Transverse colon (tissue), 4 donors: Measurements from ENCODE around the gene NDUFA3. TPM values are rescaled to one million over a fixed set of nuclear protein-coding genes. Genes with fewer than 3 reads are reported as not detected.
A peak's percentile ranks its signal among the peaks of the same experiment; 100 is the strongest.

Experiments
- DNase-seq: peaks from one replicate; pipeline ENCODE4 v3.0.0-alpha.2; 2019
- H3K27ac ChIP-seq, 4 donors: fragments of 200-600 bp; sonication (generic); 2 replicates each; pipeline ENCODE4 v1.5.1; 2016 to 2018; ENCODE audit warnings: inconsistent platforms in 4 of 4
- H3K27me3 ChIP-seq: fragments of 200-600 bp; sonication (generic); 2 replicates; pipeline ENCODE4 v1.5.1; 2017; ENCODE audit warnings: inconsistent platforms
- H3K36me3 ChIP-seq, 4 donors: fragments of 200-600 bp; sonication (generic); 2 replicates each; pipeline ENCODE4 v1.5.1; 2017 to 2019; ENCODE audit warnings: inconsistent platforms in 4 of 4
- H3K4me1 ChIP-seq, 4 donors: fragments of 200-600 bp; sonication (generic); 2 replicates each; pipeline ENCODE4 v1.5.1; 2017 to 2020; ENCODE audit warnings: inconsistent platforms in 4 of 4
- H3K4me3 ChIP-seq, 4 donors: fragments of 200-600 bp; sonication (generic); 1 replicate in 1 of 4; 2 replicates in 3 of 4; pipeline versions ENCODE4 v1.5.1 to v1.6.1; 2017 to 2019; ENCODE audit warnings: inconsistent platforms in 4 of 4
- H3K9me3 ChIP-seq, 2 donors: fragments of 200-600 bp; sonication (generic); 2 replicates each; pipeline ENCODE4 v1.5.1; 2017 to 2019; ENCODE audit warnings: inconsistent platforms in 2 of 2
- CTCF ChIP-seq, 5 experiments: fragments of 200-600 bp in 3 of 5; fragments of 450-650 bp in 2 of 5; sonication (generic) in 3 of 5; IDR thresholded peaks; 1 replicate in 2 of 5; 2 replicates in 3 of 5; pipeline ENCODE4 v1.5.1; 2016 to 2017; ENCODE audit warnings: antibody characterized with exemption in 5 of 5, inconsistent platforms in 3 of 5, mild to moderate bottlenecking in 2 of 5, moderate library complexity in 1 of 5
- EP300 ChIP-seq: sonication (generic); formaldehyde crosslinking; IDR thresholded peaks from one replicate; pipeline ENCODE4 v1.6.1; 2017; ENCODE audit warnings: antibody characterized with exemption, low read depth
- POLR2A ChIP-seq: fragments of 450-650 bp; IDR thresholded peaks from one replicate; pipeline ENCODE4 v1.6.1; 2016; ENCODE audit warnings: antibody characterized with exemption, mild to moderate bottlenecking, moderate library complexity
- POLR2AphosphoS5 ChIP-seq, 3 donors: sonication (generic); formaldehyde crosslinking; IDR thresholded peaks; one replicate each; pipeline ENCODE4 v1.6.1; 2016; ENCODE audit warnings: antibody characterized with exemption in 3 of 3
- WGBS, 2 donors: methylation state at CpG; one replicate each; pipeline ENCODE4 v1.1.5; 2018; ENCODE audit warnings: low coverage in 1 of 2; 5-methylcytosine and 5-hydroxymethylcytosine counted together
- in situ Hi-C, 4 donors: fragments of 200-750 bp; cut with MboI; loops; one replicate each; pipeline versions ENCODE4 v1.15.0 to v1.15.1; 2017; ENCODE audit warnings: low sequenced_read_pairs in 3 of 4, low pct_ligation_motif_present in 1 of 4, low pct_unique_long_range_greater_than_20kb in 1 of 4
- intact Hi-C: fragments of 100-400 bp; cut with DNase I; formaldehyde crosslinking; loops from one replicate; pipeline ENCODE4 v1.15.1; 2023; ENCODE audit warnings: low total_unique reads
- total RNA-seq, 4 donors: library from RNA; depleted of rRNA; stranded (reverse); fragments of >200 nt; gene quantifications; one replicate each; pipeline ENCODE4 v1.1.0, GENCODE V29; 2016

Gene NDUFA3
- total RNA-seq, 4 donors from 2014 or later: 25.4 to 316 (median 97.3) TPM

DNA sequence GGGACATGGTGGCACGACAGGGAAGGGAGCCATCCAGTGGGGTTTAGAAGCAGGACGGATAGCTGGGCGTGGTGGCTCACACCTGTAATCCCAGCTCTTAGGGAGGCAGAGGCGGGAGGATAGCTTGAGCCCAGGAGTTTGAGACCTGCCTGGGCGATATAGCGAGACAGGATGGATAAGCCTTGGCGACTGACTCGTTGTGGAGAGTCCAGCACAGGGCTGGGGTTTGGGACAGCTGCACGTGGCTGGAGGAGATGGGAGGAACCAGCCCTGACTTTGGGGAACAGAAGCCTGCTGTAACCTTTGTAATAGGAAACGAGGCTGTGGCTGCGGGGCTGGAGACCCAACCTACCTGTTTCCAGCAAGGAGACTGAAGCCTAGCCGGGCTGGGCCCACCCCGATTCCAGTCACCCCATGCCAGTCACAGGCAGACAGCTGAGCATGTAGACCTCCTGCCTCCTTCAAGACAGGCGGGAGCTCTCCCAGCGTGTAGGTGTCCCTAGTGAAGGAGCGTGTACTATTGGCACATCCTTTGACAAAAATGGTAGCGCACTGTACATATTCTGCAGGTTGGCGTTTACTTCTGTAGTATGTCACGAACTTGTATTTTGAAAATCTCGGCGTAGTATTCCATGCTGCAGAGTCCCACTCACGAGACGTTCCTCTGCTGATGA lies 48.8 kb downstream of the NDUFA3 start:
- no peak for DNase-seq
- Histone ChIP-seq H3K27ac (no peak overlapping the region), H3K36me3 (peaks cover 0 to 74% (median 38%) of the 10 kb centered on the region in 4 donors), H3K9me3 (no peaks in the 10 kb centered on the region), H3K4me1 (peaks cover 0 to 3% (median 0%) of the 10 kb centered on the region in 4 donors), H3K4me3 (no peak overlapping the region), H3K27me3 (no peaks in the 10 kb centered on the region)
- intact Hi-C loops (no loop called here), in situ Hi-C loops (no loop called here)
- 86% methylated on average over 23 of the region's 23 CpGs; no CpG with 5 or more reads in 1 of the 2 donors for WGBS, 2 donors
- no peak for TF ChIP-seq POLR2A
- TF ChIP-seq CTCF (IDR thresholded peaks at IDR 0.05): no peak
- no peak for TF ChIP-seq POLR2AphosphoS5 (IDR thresholded peaks at IDR 0.05)
- TF ChIP-seq EP300: no peak

GRCh38 chr19:54152267-54152666 lies 49.6 kb downstream of the NDUFA3 start:
- no peak overlapping the region for H3K27ac ChIP-seq
- intact Hi-C loops: no loop called here
- no peak overlapping the region for H3K4me3 ChIP-seq
- H3K36me3 ChIP-seq: peaks cover 0 to 75% (median 38%) of the 10 kb centered on the region in 4 donors
- TF ChIP-seq CTCF (IDR thresholded peaks at IDR 0.05) (no peak), POLR2A (no peak), EP300 (no peak), POLR2AphosphoS5 (IDR thresholded peaks at IDR 0.05) (no peak)
- DNase-seq: no peak
- H3K9me3 ChIP-seq: no peaks in the 10 kb centered on the region
- peaks cover 0 to 3% (median 0%) of the 10 kb centered on the region in 4 donors for H3K4me1 ChIP-seq
- 96% methylated on average over 11 of the region's 12 CpGs; no CpG with 5 or more reads in 1 of the 2 donors for WGBS, 2 donors
- in situ Hi-C loops: no loop called here
- no peaks in the 10 kb centered on the region for H3K27me3 ChIP-seq

- Histone ChIP-seq H3K4me1 (peaks cover 0 to 4% (median under 1%) of the 10 kb centered on the region in 4 donors), H3K4me3 (no peak overlapping the region), H3K27me3 (no peaks in the 10 kb centered on the region), H3K36me3 (peaks cover 0 to 76% (median 40%) of the 10 kb centered on the region in 4 donors), H3K9me3 (no peaks in the 10 kb centered on the region), H3K27ac (no peak overlapping the region)
- TF ChIP-seq EP300: no peak
- TF ChIP-seq POLR2AphosphoS5 (IDR thresholded peaks at IDR 0.05): no peak
- TF ChIP-seq POLR2A: no peak
- TF ChIP-seq CTCF (IDR thresholded peaks at IDR 0.05): no peak
- intact Hi-C loops: no loop called here
- in situ Hi-C loops: no loop called here
- no peak for DNase-seq
- WGBS, 2 donors: 60 to 90% methylated on average over 1 to 25 of the region's 25 CpGs
These were observed 50.3 kb downstream of the NDUFA3 start for GRCh38 chr19:54152878-54153524.

DNA sequence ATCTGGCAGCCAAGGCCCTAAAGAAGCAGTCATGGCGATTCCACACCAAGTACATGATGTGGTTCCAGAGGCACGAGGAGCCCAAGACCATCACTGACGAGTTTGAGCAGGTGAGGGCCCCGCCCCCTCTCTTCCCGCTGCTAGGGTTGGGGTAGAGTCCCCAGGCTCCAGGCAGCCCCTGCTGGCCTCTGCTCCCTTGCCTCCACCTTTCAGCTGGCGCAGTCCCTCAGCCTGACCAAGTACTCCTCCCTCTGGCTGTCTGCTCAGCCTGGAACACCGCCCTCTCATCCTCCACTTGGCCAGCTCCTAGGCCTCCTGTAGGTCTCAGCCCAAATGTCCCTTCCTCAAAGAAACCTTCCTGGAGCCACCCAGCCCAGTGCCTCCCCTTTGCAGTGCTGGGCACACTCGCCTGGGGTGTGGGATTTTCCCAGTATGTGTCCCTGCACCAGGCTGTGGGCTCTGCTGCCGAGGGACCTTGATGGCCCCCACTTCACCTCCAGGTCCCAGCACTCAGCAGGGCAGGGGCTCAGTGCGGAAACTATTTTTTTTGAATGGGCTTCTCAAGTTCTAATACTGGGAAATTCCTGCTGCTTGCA lies 51.2 kb downstream of the NDUFA3 start:
- H3K9me3 ChIP-seq: no peaks in the 10 kb centered on the region
- in situ Hi-C loops (no loop called here), intact Hi-C loops (no loop called here)
- peak; percentile 7 for DNase-seq
- peaks cover 7 to 12% (median 9%) of the 10 kb centered on the region in 4 donors for H3K4me1 ChIP-seq
- TF ChIP-seq POLR2AphosphoS5 (IDR thresholded peaks at IDR 0.05) (no peak), POLR2A (no peak)
- no peak overlapping the region for H3K27ac ChIP-seq
- no peaks in the 10 kb centered on the region for H3K27me3 ChIP-seq
- 87% methylated on average over 9 of the region's 10 CpGs; no CpG with 5 or more reads in 1 of the 2 donors for WGBS, 2 donors
- H3K36me3 ChIP-seq: peaks cover 0 to 76% (median 35%) of the 10 kb centered on the region in 4 donors
- no peak overlapping the region for H3K4me3 ChIP-seq
